Measurements from ENCODE around the gene FAM13A.
"Not testable (repeated sequence)": the region's sequence is repeated elsewhere in the genome, so short reads cannot be mapped to it uniquely, and the experiment has no call there.

FAM13A gene

GRCh38 chr4:88938138-88938537, 118.8 kb downstream of the FAM13A start:
- TF ChIP-seq POLR2AphosphoS5 (IDR thresholded peaks at IDR 0.05; ENCODE audit: low read depth, low read length) = no peak
- TF ChIP-seq TAF1 (IDR thresholded peaks at IDR 0.05; ENCODE audit: low read depth, low read length) = no peak
- no peak for TF ChIP-seq PAX5 (IDR thresholded peaks at IDR 0.05; ENCODE audit: insufficient read depth, low read length, severe bottlenecking)
- TF ChIP-seq POLR2A (IDR thresholded peaks at IDR 0.05; ENCODE audit: low read depth, low read length) = no peak
- no peak for TF ChIP-seq SPI1 (IDR thresholded peaks at IDR 0.05; ENCODE audit: low read depth, low read length)
- TF ChIP-seq POU2F2 (IDR thresholded peaks at IDR 0.05; ENCODE audit: low read depth, low read length) = no peak
- FAIRE-seq = no peak
- no peak for DNase-seq (ENCODE audit: insufficient read length, low spot score)

- no peak for FAIRE-seq
- TF ChIP-seq SPI1 (IDR thresholded peaks at IDR 0.05; ENCODE audit: low read depth, low read length) (no peak), TAF1 (IDR thresholded peaks at IDR 0.05; ENCODE audit: low read depth, low read length) (no peak), POLR2A (IDR thresholded peaks at IDR 0.05; ENCODE audit: low read depth, low read length) (no peak), PAX5 (IDR thresholded peaks at IDR 0.05; ENCODE audit: insufficient read depth, low read length, severe bottlenecking) (no peak)
- no peak for DNase-seq (ENCODE audit: insufficient read length, low spot score)
Measured at GRCh38 chr4:88937081-88937480, 119.9 kb downstream of the FAM13A start.

- no peak for DNase-seq (ENCODE audit: insufficient read length, low spot score)
- no peak for TF ChIP-seq PAX5 (IDR thresholded peaks at IDR 0.05; ENCODE audit: insufficient read depth, low read length, severe bottlenecking)
- no peak for TF ChIP-seq POLR2A (IDR thresholded peaks at IDR 0.05; ENCODE audit: low read depth, low read length)
- TF ChIP-seq TAF1 (IDR thresholded peaks at IDR 0.05; ENCODE audit: low read depth, low read length) = no peak
- no peak for TF ChIP-seq POU2F2 (IDR thresholded peaks at IDR 0.05; ENCODE audit: low read depth, low read length)
- TF ChIP-seq SPI1 (IDR thresholded peaks at IDR 0.05; ENCODE audit: low read depth, low read length) = no peak
- TF ChIP-seq POLR2AphosphoS5 (IDR thresholded peaks at IDR 0.05; ENCODE audit: low read depth, low read length) = no peak
- no peak for FAIRE-seq
Measured at GRCh38 chr4:88933414-88934160, 123.4 kb downstream of the FAM13A start.

GRCh38 chr4:88928852-88929251, 128.1 kb downstream of the FAM13A start:
- TF ChIP-seq TAF1 (IDR thresholded peaks at IDR 0.05; ENCODE audit: low read depth, low read length) = no peak
- TF ChIP-seq POU2F2 (IDR thresholded peaks at IDR 0.05; ENCODE audit: low read depth, low read length) = no peak
- TF ChIP-seq PAX5 (IDR thresholded peaks at IDR 0.05; ENCODE audit: insufficient read depth, low read length, severe bottlenecking) = no peak
- no peak for TF ChIP-seq POLR2A (IDR thresholded peaks at IDR 0.05; ENCODE audit: low read depth, low read length)
- FAIRE-seq = no peak
- DNase-seq (ENCODE audit: insufficient read length, low spot score) = no peak

- no peak for DNase-seq (ENCODE audit: insufficient read length, low spot score)
- FAIRE-seq = no peak
- TF ChIP-seq PAX5 (IDR thresholded peaks at IDR 0.05; ENCODE audit: insufficient read depth, low read length, severe bottlenecking) = no peak
- TF ChIP-seq POU2F2 (IDR thresholded peaks at IDR 0.05; ENCODE audit: low read depth, low read length) = no peak
- no peak for TF ChIP-seq POLR2AphosphoS5 (IDR thresholded peaks at IDR 0.05; ENCODE audit: low read depth, low read length)
- TF ChIP-seq TAF1 (IDR thresholded peaks at IDR 0.05; ENCODE audit: low read depth, low read length) = no peak
- no peak for TF ChIP-seq SPI1 (IDR thresholded peaks at IDR 0.05; ENCODE audit: low read depth, low read length)
- TF ChIP-seq POLR2A (IDR thresholded peaks at IDR 0.05; ENCODE audit: low read depth, low read length) = no peak
Measured at GRCh38 chr4:88927420-88927819, 129.6 kb downstream of the FAM13A start.

DNA sequence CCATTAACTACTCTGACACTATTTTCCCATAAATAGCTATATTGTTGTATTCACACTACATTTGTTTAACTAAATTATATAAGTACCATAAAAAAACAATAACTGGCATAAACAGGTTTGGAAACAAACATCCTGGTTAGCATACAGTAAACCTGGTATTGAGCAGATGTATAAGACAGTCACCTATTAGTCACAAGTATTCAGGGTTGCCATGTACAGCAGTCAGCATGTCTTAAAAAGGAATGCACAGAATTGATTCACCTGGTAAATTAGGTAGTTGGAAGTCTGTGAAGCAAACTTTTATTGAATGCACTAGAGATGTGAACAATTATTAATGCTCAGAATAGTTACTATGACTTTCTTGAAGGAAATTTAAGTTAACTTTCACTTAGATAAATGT, 137.9 kb downstream of the FAM13A start:
- DNase-seq (ENCODE audit: insufficient read length, low spot score) = no peak
- FAIRE-seq = no peak
- TF ChIP-seq TAF1 (IDR thresholded peaks at IDR 0.05; ENCODE audit: low read depth, low read length) (no peak), POU2F2 (IDR thresholded peaks at IDR 0.05; ENCODE audit: low read depth, low read length) (no peak), POLR2A (IDR thresholded peaks at IDR 0.05; ENCODE audit: low read depth, low read length) (no peak), PAX5 (IDR thresholded peaks at IDR 0.05; ENCODE audit: insufficient read depth, low read length, severe bottlenecking) (no peak), SPI1 (IDR thresholded peaks at IDR 0.05; ENCODE audit: low read depth, low read length) (no peak), POLR2AphosphoS5 (IDR thresholded peaks at IDR 0.05; ENCODE audit: low read depth, low read length) (no peak)

DNA sequence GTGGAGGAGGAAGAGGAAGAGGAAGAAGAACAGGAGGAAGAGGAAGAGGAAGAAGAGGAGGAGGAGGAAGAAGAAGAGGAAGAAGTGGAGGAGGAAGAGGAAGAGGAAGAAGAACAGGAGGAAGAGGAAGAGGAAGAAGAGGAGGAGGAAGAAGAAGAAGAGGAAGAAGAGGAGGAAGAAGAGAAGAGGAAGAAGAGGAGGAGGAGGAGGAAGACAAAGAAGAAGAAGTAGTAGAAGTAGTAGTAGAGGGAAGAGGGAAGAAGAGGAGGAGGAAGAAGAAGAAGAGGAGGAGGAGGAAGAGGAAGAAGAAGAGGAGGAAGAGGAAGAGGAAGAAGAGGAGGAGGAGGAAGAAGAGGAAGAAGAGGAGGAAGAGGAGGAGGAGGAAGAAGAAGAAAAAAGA, 143.8 kb downstream of the FAM13A start:
- FAIRE-seq; DNase-seq (ENCODE audit: insufficient read length, low spot score): not testable (repeated sequence)

DNA sequence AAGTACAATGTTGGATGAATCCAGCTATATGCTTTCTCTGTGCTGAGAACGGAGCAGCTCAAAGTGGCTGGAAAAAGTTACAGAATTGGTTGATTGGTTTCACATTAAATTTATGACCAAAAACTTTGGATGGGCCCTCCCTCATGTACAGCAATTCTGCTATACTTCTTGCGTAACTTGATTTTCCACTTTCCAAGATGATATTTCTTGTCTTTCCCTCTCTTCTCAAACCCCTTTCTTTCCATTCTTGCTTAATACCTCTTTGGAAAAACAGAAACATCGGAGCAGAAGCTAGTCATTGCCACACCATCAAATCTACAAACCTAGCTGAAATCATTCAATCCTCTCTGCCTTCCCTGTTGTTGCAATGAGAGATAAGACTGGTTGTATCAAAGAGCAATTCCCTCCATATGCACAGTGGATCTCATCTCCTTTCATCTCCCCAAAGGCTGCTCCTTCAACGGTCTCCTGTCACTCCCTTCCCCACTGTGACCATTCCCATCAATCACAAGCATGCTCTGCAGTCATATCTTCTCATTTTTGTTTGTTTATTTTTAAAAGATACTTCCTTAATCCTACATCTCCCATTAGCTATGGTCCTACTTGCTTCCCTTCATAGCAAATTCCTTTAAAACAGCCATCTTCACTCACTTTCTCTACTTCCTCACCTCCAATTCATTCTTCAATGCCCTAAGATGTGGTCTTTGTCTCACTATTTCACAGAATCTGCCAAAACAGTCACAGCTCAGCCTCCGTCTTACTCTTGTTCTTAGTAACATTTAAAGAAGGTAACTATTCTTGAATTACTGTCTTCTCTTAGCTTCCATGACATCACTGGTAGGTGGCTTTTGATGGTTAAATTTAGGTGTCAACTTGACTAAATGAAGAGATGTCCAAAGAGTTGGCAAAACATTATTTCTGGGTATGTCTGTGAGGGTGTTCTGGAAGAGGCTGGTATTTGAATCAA, 145.5 kb downstream of the FAM13A start:
- TF ChIP-seq TAF1 (IDR thresholded peaks at IDR 0.05; ENCODE audit: low read depth, low read length) = no peak
- TF ChIP-seq POLR2AphosphoS5 (IDR thresholded peaks at IDR 0.05; ENCODE audit: low read depth, low read length) = no peak
- TF ChIP-seq SPI1 (IDR thresholded peaks at IDR 0.05; ENCODE audit: low read depth, low read length) = no peak
- no peak for TF ChIP-seq POU2F2 (IDR thresholded peaks at IDR 0.05; ENCODE audit: low read depth, low read length)
- TF ChIP-seq POLR2A (IDR thresholded peaks at IDR 0.05; ENCODE audit: low read depth, low read length) = no peak
- no peak for TF ChIP-seq PAX5 (IDR thresholded peaks at IDR 0.05; ENCODE audit: insufficient read depth, low read length, severe bottlenecking)
- FAIRE-seq (no peak), DNase-seq (ENCODE audit: insufficient read length, low spot score) (no peak)

DNA sequence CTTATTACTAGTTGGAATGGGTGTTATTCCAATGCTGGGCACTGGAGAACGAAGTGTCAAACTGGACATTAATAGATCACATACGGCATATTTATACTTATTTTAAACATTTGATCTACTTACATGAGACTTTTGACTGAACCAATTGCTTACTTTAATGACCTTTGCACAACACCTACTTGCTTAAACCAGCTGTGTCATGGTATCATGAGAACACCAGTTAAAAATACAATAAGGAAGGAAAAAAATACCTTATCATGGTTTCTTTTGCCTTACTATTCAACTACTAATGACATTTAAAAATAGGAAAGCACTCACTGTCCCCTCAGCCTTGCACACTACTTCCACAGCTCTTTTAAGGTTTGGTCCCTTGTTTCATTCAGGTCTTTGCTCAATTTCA, 146.9 kb downstream of the FAM13A start:
- TF ChIP-seq SPI1 (IDR thresholded peaks at IDR 0.05; ENCODE audit: low read depth, low read length) (no peak), TAF1 (IDR thresholded peaks at IDR 0.05; ENCODE audit: low read depth, low read length) (no peak), PAX5 (IDR thresholded peaks at IDR 0.05; ENCODE audit: insufficient read depth, low read length, severe bottlenecking) (no peak), POU2F2 (IDR thresholded peaks at IDR 0.05; ENCODE audit: low read depth, low read length) (no peak), POLR2AphosphoS5 (IDR thresholded peaks at IDR 0.05; ENCODE audit: low read depth, low read length) (no peak), POLR2A (IDR thresholded peaks at IDR 0.05; ENCODE audit: low read depth, low read length) (no peak)
- DNase-seq (ENCODE audit: insufficient read length, low spot score) (no peak), FAIRE-seq (no peak)

Measured in GM12891 (cell line).